HepG2 (cell line): ENCODE results near the gene CPPED1. TPM values are rescaled to one million over a fixed set of nuclear protein-coding genes. Genes with fewer than 3 reads are reported as not detected.

Source experiments
- CAMTA2 ChIP-seq: sonication (generic); formaldehyde crosslinking; IDR thresholded peaks from 2 replicates; pipeline ENCODE4 v1.4.0; 2020; ENCODE audit warnings: mild to moderate bottlenecking, missing genetic modification reagents, borderline replicate concordance
- DNMT1 ChIP-seq: sonication (generic); formaldehyde crosslinking; IDR thresholded peaks from 2 replicates; pipeline ENCODE4 v1.5.1; 2020; ENCODE audit warnings: mild to moderate bottlenecking, missing genetic modification reagents
- IRF9 ChIP-seq: sonication (generic); formaldehyde crosslinking; IDR thresholded peaks from 2 replicates; pipeline ENCODE4 v1.8.0; 2022; ENCODE audit warnings: missing genetic modification reagents, mild to moderate bottlenecking, borderline replicate concordance
- LBX2 ChIP-seq: sonication (generic); formaldehyde crosslinking; IDR thresholded peaks from 2 replicates; pipeline ENCODE4 v1.5.0; 2020; ENCODE audit warnings: missing genetic modification reagents, mild to moderate bottlenecking, borderline replicate concordance
- PAWR ChIP-seq: sonication (generic); formaldehyde crosslinking; IDR thresholded peaks from 2 replicates; pipeline ENCODE4 v1.4.0; 2020; ENCODE audit warnings: missing genetic modification reagents, mild to moderate bottlenecking, borderline replicate concordance
- PREB ChIP-seq: sonication (generic); formaldehyde crosslinking; IDR thresholded peaks from 2 replicates; pipeline ENCODE4 v1.4.0; 2020; ENCODE audit warnings: missing genetic modification reagents
- ZBTB34 ChIP-seq: sonication (generic); formaldehyde crosslinking; IDR thresholded peaks from 2 replicates; pipeline ENCODE4 v1.8.0; 2022; ENCODE audit warnings: mild to moderate bottlenecking, missing genetic modification reagents
- ZNF251 ChIP-seq: sonication (generic); formaldehyde crosslinking; IDR thresholded peaks from 2 replicates; pipeline ENCODE4 v1.9.0; 2021; ENCODE audit warnings: mild to moderate bottlenecking, missing genetic modification reagents
- ZNF256 ChIP-seq: sonication (generic); formaldehyde crosslinking; conservative IDR thresholded peaks from 2 replicates; pipeline ENCODE4 v1.4.0; 2020; ENCODE audit warnings: missing genetic modification reagents
- ZNF33B ChIP-seq: sonication (generic); formaldehyde crosslinking; IDR thresholded peaks from 2 replicates; pipeline ENCODE4 v1.5.1; 2020; ENCODE audit warnings: mild to moderate bottlenecking, missing genetic modification reagents
- ZNF503 ChIP-seq: sonication (generic); formaldehyde crosslinking; IDR thresholded peaks from 2 replicates; pipeline ENCODE4 v1.4.0; 2020; ENCODE audit warnings: missing genetic modification reagents
- ZNF513 ChIP-seq: sonication (generic); formaldehyde crosslinking; conservative IDR thresholded peaks from 2 replicates; pipeline ENCODE4 v1.5.0; 2020; ENCODE audit warnings: missing genetic modification reagents
- ZNF747 ChIP-seq: sonication (generic); formaldehyde crosslinking; IDR thresholded peaks from 2 replicates; pipeline ENCODE4 v1.8.1; 2023; ENCODE audit warnings: missing genetic modification reagents, mild to moderate bottlenecking, borderline replicate concordance
- polyA plus RNA-seq, 8 experiments: library from polyadenylated mRNA; depleted of rRNA in 3 of 8; stranded (reverse) in 7 of 8; unstranded in 1 of 8; fragments of >200 nt; fragmentation: Illumina TruSeq in 4 of 8; extraction: Trizol in 4 of 8; gene quantifications; 2 replicates each; pipeline versions ENCODE4 v1.2.1 to v1.2.3, GENCODE V29; 2011 to 2016; ENCODE audit warnings: low read depth in 4 of 8, missing spikeins in 1 of 8, mixed read lengths in 1 of 8; ENCODE audit not compliant: insufficient read depth in 1 of 8
- total RNA-seq, 5 experiments: library from RNA; depleted of rRNA; stranded (reverse); fragments of >200 nt; fragmentation: Illumina TruSeq; extraction: Trizol; gene quantifications; 2 replicates each; pipeline ENCODE4 v1.2.3, GENCODE V29; 2016; ENCODE audit warnings: low read depth in 1 of 5

The CPPED1 gene
- total and polyA plus RNA-seq, 2 of the 13 experiments (the other 11 are each of a cell fraction or from before 2014, with no cell fraction given), result 66.6 to 71.3 TPM

GRCh38 chr16:12803203-12804093 is at the start of gene CPPED1 (continued):
- TF ChIP-seq ZBTB34, result peak; percentile 88
- TF ChIP-seq PREB (CRISPR knock-in tag), result 0 out of 2 replicates have a peak, but pooled peaks have one; percentile 79
- peak; percentile 100 for TF ChIP-seq ZNF747
- no peak for TF ChIP-seq ZNF251
- TF ChIP-seq IRF9 (CRISPR knock-in tag), result peak; percentile 100
- TF ChIP-seq ZNF256 (CRISPR knock-in tag), result peak; percentile 68; the same call in 1 of the 2 replicates
- peak; percentile 100 for TF ChIP-seq DNMT1 (CRISPR knock-in tag)
- TF ChIP-seq ZNF33B (CRISPR knock-in tag), result peak; percentile 83; the same call in 1 of the 2 replicates
- peak; percentile 82; the same call in 1 of the 2 replicates for TF ChIP-seq PAWR (CRISPR knock-in tag)
- TF ChIP-seq ZNF503 (CRISPR knock-in tag), result peak; percentile 91
- peak; percentile 84; the same call in 1 of the 2 replicates for TF ChIP-seq CAMTA2
- peak; percentile 87; the same call in 1 of the 2 replicates for TF ChIP-seq ZNF513 (CRISPR knock-in tag)
- TF ChIP-seq LBX2 (CRISPR knock-in tag), result peak; percentile 76; the same call in 1 of the 2 replicates
